ENCODE data around the gene ZSCAN12.
"Not testable (repeated sequence)": the region's sequence is repeated elsewhere in the genome, so short reads cannot be mapped to it uniquely, and the experiment has no call there.

The ZSCAN12 gene

DNA sequence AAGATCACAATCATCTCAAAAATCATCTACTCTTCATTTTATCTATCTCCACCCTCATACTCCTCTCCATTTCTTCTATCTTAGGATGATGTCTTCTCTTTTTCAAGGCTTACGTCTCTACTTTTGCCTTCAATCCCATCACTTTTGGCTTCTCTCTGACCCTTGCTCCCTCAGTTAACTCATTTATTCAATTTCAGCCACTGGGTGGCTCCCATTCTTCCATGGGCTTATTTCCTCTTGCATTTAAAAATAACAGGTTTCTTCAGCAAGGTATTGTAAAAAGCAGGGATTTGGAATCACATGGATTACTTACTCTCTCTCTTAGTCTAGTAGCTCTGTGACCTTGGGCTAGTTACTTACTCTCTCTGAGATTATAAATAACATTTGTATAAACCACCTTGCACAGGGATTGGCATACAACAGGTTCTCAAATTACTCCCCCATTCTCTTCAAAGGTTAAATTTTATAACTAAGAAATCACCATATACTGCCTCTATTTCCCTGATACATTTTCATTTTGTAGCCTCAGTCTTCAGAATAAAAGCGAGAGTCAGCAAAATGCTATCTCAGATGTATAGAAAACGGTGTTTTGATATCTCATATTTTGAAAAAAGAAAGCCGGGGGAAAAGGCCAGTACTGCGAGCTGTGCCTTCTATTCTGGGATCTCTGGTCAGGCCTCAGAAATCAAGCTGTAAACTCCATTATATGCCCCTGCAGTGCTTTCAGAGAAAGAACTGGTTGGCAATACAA lies 5.5 kb downstream of the ZSCAN12 start:
- DNase-seq (ENCODE audit: low read depth in 2 of 2), result no peak

DNA sequence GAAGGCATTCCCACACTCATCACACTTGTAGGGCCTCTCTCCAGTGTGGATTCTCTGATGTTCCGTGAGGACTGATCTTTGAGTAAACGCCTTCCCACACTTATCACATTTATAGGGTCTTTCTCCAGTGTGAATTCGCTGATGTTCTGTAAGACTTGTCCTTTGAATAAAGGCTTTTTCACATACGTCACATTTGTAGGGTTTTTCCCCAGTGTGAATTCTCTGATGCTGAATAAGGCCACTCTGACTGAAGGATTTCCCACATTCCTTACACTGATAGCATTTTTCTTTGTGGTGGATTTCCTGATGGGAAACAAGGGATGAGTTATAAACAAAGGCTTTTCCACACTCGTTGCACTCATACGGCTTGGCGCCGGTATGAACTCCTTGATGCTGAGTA lies 8.9 kb downstream of the ZSCAN12 start:
- no peak for DNase-seq (ENCODE audit: low read depth in 2 of 2)

DNA sequence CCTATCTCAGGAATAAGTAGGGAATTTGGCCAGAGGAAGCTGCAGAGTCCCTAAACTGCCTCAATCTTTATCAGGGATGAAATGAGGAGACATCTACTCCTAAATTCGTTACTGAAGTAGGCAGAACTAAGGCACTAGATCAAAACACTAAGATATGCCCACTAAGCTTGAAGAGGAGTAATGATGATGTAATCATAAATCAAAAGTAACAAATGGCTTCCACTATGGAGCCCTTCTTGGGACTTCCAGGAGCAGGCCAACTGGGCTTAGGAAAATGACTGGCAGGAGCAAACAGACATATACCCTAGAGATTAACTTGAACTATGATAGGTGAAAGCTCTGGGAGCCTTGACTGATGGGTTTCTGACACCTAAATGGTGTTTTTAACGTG lies 15.4 kb downstream of the ZSCAN12 start:
- DNase-seq (ENCODE audit: low read depth in 2 of 2), result no peak

DNA sequence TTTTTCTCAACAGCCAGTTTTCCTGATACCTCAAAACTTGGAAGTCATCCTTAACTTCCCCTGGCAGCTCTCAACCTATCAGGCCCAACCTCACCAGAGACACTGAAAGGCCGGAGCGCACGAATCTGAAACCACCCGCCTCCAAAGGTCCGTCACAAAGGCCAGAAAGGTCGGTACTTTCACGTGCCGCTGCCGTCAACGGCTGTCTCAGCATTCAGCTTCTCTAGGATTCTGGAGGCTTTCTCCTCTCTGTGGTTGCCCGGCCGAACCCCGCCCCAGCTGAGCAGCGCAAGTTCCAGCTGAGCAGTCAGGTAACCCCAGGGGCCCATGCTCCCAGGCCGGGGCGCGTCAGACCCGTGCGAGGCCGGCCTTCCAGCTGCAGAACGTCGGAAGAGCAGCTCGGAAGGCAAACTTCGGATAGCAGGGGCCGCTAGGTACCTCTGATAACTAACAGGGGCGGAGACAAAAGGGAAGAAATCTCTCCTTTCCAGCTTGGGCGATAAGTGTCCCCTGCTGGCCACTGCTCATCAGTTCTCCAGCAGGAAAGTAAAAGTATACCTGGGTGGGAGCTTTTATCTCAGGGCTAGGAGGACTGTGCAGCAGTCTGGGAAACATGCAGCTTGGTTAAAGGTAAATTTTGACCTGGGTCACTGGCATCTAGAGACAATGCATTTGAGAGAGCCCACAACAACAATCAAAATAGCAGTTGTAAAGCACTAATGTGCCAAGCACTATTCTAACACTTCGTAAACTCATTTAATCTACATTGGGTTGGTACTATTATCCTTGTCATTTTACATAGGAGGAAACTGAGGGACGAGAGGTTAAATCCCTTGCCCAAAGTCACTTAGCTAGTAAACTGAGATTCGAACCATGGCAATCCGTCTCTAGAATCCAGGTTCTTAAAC lies 16.1 kb downstream of the ZSCAN12 start:
- DNase-seq (ENCODE audit: low read depth in 2 of 2), result no peak

DNA sequence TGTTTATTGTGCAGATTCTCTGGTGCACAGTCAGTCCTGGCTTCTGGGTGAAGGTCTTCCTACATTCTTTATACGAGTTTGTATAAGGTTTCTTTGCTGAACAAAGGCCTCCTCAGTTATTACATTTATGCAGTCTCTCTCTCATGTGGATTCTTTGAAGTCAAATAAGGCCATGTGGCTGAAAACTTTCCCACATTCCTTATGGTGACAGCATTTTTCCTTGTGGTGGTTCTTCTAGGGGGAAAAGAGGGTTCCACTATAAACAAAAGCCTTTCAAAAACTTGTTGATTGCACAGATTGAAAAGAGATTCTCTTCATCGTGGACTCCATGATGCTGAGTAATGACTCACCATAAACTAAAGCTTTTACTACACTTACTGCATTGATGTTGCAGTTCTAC lies 19.2 kb downstream of the ZSCAN12 start:
- no peak for DNase-seq (ENCODE audit: low read depth in 2 of 2)

DNA sequence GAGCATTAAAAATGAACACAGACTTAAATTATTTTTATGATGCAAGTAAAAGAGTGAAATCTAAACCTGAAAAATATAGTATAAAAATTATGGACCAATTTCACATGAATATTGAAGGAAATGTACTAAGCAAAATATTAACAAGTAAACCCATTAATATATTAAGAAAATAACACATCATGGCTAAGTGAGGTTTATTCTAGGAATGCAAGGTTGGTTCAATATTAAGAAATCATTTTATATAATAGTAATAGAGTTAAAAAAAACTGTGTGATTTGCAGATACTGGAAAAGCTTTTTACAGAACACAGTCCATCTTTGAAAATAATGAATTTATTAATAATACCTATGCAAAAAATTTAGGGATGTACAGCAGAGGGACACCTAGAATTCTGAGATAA lies 20.9 kb downstream of the ZSCAN12 start:
- DNase-seq (ENCODE audit: low read depth in 2 of 2), result no peak

DNA sequence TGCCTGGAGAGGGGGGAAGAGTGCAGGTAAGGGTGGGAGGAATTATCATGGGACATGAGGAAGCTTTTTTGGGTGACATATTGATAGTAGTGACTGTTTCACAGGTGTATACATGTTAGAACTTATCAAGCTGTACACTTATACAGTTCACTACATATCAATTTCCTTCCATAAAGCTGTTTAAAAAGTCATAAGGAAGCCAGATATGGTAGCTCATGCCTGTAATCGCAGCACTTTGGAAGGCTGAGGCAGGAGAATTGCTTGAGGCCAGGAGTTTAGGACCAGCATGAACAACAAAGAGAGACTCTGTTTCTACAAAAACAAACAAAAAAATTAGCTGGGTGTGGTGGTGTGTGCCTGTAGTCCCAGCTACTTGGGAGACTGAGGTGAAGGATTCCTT lies 21.7 kb downstream of the ZSCAN12 start:
- DNase-seq (ENCODE audit: low read depth in 2 of 2), result no peak

DNA sequence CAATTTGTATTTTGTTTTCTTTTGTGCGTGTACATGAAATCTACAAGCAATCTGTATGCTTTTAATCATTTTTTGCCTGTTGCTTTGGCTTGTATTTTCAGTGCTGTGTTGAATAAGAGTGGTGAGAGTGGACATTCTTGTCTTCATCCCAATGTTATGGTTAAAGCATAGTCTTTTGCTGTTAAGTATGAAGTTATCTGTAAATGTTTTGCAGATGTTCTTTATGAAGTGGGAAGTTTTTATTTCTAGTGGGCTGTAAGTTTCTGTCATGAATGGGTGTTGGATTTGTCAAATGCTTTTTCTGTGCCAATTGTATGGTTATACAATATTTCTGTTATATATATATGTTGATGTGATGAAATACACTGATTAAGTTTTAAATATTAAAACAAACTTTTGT lies 25.6 kb downstream of the ZSCAN12 start:
- DNase-seq (ENCODE audit: low read depth in 2 of 2), result no peak

DNA sequence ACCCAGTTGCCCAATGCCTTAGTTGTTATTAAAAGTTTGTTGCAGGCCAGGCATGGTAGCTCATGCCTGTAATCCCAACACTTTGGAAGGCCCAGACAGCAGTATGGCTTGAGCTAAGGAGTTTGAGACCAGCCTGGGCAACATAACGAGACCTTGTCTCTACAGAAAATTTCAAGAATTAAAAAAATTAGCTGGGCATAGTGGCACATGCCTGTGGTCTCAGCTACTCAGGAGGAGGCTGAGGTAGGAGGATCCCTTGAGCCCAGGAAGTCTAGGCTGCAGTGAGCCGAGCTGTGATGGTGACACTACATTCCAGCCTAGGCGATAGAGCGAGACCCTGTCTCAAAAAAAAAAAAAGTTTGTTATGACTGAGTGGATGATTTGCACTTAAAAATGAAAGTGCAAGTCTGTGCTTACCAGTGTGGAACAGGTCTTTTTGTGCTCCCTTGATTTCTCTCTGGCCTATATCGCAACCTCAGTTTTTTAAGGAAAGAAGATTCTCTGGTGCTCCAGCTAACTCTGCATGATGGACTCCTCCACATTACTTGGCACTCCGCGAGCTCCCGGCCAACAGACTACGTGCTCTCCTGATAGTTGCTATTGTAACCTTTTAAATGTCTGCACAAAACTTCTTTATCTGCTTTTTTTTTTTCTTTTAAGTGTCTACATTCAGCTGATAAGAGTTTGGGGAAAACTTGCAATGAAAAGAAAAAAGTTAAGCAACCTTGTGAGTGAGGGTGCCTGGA lies 27.7 kb downstream of the ZSCAN12 start:
- no peak for DNase-seq (ENCODE audit: low read depth in 2 of 2)

DNA sequence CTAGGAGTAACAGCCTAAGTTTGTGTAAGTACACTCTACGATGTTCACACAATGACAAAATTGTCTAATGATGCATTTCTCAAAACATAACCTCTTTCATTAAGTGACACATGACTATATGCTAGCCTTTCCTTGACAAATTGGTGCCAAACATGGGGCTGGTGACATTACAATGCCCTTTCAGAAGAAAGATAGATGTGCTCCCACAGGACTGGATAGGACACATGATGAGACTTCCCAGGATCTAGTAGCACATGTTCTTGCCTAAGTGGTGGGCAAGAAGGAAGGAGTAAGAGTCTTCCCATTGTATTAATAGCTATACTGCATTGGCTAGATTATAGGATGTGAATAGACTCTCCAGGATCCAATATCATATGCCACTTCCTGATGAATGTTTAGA lies 28.3 kb downstream of the ZSCAN12 start:
- no peak for DNase-seq (ENCODE audit: low read depth in 2 of 2)

DNA sequence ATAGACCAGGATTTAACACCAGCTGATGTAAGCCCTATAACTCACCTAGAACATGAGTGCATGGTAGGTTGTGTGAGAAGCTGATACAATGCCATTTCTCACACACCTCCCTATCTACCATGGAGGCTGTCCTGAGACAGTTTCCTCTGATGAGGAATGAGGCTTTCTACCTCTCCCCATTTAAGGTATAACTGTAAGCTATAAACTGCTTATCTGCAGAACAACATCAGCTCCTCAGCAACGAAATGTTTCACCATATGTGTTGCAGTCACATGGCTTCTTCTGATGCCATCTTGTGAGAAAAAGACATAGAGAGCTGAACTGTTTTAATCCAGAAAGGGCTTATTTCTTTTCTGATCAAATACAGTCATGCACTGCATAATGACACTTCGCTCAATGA lies 29.1 kb downstream of the ZSCAN12 start:
- no peak for DNase-seq (ENCODE audit: low read depth in 2 of 2)

DNA sequence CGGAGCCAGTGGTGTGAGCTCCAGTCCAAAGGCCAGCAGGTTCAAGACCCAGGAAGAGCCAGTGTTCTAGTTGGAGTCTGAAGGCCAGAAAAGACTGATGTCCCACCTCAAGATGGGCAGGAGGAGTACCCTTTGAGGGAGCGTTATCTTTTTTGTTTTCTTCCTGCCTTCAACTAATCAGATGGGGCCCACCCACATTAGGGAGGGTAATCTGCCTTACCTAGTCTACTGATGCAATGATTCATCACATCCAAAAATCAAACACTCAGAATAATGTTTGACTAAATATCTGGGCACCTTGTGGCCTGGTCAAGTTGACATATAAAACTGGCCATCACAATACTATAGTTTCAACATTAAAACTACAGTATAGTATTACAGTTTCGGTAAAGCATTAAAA lies 30.1 kb downstream of the ZSCAN12 start:
- no peak for DNase-seq (ENCODE audit: low read depth in 2 of 2)

DNA sequence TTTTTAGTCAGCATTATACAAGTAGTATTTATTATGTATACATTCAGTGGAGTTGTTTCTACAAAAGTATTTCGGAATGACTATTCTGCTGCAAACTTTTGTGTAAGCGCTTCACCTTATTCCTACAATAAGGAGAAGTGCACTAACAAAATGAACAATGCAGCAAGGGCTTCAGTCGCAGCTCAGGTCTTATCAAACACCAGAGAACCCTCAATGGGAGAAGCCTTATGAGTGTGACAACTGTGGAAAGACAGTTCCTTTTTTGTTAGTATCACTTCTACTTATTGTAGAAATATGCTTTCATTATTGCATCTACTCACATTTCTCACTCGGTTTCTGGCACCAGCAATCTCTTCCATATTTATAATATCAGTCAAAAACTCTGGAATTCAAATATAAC lies 31.0 kb downstream of the ZSCAN12 start:
- no peak for DNase-seq (ENCODE audit: low read depth in 2 of 2)

DNA sequence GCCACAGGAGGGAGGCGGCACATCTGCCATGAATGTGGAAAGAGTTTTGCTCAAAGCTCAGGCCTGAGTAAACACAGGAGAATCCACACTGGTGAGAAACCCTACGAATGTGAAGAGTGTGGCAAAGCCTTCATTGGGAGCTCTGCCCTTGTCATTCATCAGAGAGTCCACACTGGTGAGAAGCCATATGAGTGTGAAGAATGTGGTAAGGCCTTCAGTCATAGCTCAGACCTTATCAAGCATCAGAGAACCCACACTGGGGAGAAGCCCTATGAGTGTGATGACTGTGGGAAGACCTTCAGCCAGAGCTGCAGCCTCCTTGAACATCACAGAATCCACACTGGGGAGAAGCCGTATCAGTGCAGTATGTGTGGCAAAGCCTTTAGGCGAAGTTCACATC lies 34.0 kb downstream of the ZSCAN12 start:
- DNase-seq (ENCODE audit: low read depth in 2 of 2), result not testable (repeated sequence)

DNA sequence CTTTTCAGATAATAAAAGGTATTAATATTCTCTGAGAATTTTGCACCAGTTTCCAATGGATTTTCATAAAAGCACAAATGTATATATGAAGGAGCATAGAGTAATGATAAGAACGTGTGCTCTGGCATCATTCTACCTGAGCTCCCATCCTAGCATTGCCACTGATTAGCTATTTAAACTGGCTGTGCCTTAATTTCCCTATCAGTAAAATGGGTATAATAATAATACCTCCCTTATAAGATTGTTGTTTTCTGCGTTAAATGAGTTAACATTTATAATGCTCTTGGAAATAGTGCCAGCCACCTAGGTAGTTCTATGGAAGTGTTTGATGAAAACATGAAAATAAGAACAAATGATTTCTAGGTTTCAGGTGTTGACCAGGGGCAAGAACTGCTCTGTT lies 38.6 kb downstream of the ZSCAN12 start:
- no peak for DNase-seq (ENCODE audit: low read depth in 2 of 2)

DNA sequence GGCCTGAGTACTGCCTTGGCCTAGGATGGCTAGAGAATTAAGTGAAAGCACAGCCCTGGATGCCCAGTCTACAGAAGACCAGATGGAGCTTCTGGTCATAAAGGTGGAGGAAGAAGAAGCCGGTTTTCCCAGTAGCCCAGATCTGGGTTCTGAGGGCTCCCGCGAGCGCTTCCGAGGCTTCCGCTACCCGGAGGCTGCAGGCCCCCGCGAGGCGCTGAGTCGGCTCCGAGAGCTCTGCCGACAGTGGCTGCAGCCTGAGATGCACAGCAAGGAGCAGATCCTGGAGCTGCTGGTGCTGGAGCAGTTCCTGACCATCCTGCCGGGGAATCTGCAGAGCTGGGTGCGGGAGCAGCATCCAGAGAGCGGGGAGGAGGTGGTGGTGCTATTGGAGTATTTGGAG lies 40.0 kb downstream of the ZSCAN12 start:
- not testable (repeated sequence) for DNase-seq (ENCODE audit: low read depth in 2 of 2)

DNA sequence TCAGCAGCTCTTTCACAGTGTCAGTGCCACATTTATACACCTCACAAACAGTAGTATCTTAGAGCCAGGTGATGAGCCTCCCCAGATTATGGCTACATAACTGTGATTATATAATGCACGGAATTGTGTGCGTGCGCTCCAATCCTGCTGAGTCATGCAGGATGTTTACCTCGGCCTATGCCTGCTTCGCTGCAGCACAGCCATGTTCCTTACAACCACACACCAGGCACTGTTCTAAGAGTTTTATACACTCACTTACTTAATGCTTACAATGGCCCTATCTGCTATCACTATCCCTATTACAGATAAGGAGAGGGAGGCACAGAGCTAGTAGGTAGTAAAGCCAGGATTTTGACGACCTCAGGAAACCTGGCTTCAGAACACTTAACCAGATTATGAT lies 42.5 kb downstream of the ZSCAN12 start:
- no peak for DNase-seq (ENCODE audit: low read depth in 2 of 2)

DNA sequence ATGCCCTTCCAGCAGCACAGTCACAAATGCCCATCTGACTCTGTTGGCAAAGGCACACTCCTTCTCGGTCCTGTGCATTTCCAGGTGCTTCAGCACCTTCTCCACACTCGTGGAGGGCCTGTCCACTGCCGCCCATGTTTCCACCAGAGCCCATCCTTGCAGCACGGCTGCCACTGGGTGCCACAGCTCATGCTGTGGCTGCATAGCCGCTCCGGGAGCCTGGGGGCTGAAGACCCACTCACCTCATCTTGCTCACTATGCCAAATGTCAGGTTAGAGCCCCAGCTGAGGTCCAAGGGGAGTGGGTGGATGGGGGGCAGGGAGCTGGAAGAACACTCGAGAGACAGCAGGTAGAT lies 42.9 kb downstream of the ZSCAN12 start:
- DNase-seq (ENCODE audit: low read depth in 2 of 2), result no peak

DNA sequence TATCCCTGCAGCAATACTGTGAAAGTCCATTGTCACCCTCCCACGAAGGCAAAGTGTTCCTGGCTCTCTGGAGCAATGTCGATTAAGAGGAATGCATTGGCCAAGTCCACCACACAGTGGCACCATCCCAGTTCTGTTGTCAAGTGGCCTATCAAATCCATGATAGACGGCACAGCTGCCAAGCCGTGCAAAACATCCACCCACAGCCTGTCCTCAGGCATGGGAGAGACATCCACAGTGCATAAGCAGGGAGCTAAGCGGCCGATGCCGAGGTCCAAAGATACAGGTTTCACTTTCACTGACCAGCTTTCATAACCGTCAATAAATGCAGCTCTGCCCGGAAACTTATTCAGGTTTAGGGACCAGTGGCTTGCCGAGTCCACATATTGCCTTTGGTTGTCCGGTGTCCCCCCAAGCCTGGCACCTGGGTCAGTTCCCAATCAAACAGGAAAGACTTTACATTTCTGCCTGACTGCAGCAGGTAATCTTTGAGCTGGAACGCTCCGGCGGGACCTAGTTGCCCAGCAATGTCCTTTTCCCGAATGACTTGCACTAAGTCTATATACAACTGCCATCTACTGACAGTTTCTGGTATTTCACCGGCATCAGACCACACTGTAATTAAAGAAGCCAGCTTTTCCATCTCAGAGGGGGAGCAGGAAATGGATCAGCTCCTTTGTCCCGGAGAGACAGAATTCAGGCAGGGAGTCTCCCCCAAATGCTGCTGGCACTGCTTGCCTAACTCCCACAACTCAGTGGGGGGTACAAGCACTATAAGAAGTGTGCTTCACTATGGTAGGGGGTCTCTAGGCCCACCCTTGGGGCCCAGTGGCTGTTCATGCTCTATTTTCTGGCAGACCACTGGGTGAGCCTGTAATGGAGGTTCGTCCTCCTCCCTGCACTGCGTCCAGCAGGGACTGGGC lies 43.5 kb downstream of the ZSCAN12 start:
- DNase-seq (ENCODE audit: low read depth in 2 of 2), result peak; percentile 21 to 27

DNA sequence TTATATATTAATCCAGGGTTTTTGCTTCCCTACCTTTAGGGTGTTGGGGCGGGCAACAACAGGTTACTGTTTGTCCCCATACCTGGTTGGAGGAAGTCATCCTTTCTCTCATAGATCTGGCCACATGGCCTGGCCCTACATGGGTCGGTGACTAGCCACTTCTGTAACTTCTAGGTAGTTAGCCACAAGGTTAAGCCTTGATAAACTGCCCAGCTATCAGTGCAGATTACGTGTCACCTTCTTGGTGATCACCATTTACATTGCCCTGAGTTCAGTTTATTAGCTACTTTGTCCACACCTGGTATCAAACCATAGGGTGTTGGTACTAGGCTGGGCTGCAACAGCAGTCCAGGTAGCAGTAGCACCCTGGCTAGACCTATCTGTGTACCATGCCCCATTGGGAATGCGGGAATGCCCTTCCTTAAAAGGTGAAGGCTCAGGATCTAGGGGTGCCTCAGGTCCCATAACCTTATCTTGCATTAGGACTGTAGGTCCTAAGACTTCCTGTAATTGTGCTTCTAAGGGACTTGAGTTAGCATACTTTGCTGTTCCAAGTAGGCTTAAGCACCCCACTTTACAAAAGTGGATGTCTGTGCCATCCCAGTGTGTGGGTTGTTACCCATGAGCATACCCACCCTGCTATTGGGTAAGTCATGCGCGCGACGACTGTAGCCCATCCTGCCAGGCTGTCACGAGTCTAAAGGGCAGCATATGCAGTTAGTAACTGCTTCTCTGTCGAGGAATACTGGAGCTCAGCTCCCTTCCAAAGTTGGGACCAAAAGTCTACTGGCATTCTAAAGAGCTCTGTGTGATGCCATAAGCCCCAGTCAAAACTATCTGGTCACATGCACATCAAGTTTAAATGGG lies 44.6 kb downstream of the ZSCAN12 start:
- DNase-seq (ENCODE audit: low read depth in 2 of 2), result no peak

Measured in activated CD8-positive, alpha-beta memory T cell treated with anti-CD3 and anti-CD28 coated beads for 4 hours (primary cell).